Stimulated activated CD4-positive, alpha-beta T cell treated with anti-CD3 and anti-CD28 coated beads, Interleukin-12 subunit alpha, Interleukin-12 subunit beta, amount 100 ng/mL, for 48 hours (primary cell): ENCODE data around the gene CRYL1.

ENCODE experiments used
- DNase-seq, 3 donors: peaks; one replicate each; pipeline ENCODE4 v3.0.0-alpha.2; 2020; ENCODE audit warnings: low read depth in 2 of 3, low spot score in 1 of 3

The CRYL1 gene, protein sequence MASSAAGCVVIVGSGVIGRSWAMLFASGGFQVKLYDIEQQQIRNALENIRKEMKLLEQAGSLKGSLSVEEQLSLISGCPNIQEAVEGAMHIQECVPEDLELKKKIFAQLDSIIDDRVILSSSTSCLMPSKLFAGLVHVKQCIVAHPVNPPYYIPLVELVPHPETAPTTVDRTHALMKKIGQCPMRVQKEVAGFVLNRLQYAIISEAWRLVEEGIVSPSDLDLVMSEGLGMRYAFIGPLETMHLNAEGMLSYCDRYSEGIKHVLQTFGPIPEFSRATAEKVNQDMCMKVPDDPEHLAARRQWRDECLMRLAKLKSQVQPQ

GRCh38 chr13:20525601-20526544 lies at the start of gene CRYL1:
Gene CRYL1 (minus strand): TSS chr13:20525857. CDS start chr13:20525794, 63 bp downstream.
- peak in 2 of 3 donors; percentile 41 to 70 for DNase-seq

DNA sequence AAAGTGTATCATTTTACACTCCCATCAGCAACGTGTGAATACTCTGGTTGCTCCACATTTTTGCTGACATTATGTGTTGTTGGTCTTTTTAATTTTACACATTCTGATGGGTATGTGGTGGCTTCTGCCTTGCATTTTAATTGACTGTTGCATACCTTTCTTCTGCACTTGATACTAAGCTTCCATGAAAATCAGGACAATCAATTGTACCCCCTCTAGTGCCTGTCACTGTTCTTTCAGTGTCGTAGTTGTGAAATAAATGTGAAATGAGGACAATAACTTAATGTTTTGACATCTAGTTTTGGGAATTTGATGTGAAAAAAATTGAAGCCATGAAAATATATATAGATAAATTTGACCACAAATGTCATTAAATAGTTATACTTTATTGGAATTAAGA lies 48.0 kb upstream of the CRYL1 start:
- no peak for DNase-seq

GRCh38 chr13:20573186-20573585 lies 47.5 kb upstream of the CRYL1 start:
- DNase-seq, result no peak

DNA sequence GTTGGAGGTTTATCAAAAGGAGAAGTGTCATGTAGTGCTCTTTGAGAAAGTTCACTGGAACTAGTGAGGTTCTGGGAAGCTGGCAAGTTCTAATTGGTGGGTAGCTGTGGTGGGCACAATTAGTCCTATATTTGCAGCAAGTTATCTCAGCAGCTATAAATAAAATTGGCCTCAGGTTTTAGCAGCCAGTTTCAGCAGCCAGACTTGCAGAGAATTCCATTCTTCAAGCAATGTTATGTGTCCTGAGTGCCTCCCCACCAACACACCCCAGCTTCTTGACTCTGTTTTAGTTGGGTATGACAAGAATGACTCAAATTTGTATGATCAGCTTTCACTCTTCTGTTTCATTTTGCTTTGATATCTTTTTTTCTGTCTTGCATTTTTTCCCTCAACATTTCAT lies 46.0 kb upstream of the CRYL1 start:
- no peak for DNase-seq

DNA sequence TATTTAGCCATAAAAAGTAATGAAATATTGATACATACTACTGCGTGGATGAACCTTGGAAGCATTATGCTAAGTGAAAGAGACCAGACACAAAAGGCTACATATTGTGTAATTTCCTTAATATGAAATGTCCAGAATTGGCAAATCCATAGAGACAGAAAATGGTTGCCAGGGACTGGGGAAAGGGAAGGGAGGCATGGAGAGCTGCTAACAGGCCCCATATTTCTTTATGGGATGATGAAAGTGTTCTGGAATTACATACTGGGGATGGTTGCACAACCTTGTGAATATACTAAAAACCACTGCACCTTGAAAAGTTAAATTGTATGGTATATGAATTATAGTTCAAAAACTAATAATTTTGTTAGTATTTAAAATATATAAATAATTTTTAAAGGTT lies 44.9 kb upstream of the CRYL1 start:
- no peak for DNase-seq

DNA sequence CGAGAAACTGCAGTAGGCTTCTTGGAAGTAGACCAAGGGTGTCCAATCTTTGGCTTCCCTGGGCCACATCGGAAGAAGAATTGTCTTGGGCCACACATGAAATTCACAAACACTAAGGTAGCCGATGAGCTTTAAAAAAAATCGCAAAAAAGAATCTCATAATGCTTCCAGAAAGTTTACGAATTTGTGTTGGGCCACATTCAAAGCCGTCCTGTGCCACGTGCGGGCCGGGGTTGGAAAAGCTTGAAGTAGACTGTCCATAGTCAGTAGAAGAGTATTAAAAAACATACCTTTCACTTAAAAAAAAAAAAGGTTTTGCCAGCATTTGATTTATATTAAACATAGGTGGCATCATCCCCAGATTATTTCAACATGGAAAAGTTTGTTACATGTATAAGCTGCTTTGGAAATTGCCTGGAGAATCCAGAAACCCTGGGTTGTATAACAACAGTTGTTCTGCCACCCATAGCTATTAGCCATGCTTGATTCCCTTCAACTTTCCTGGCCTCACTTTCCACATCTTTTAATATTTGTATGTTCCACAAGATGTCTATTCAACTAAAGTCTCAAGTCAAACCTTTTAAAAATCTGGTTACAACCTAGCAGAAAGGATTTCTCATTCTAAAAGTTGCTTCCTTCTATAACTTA lies 42.3 kb upstream of the CRYL1 start:
- no peak for DNase-seq

GRCh38 chr13:20566898-20567874 lies 41.5 kb upstream of the CRYL1 start, which contains the start of gene IFT88:
Gene IFT88 (plus strand): TSS chr13:20567157. CDS start chr13:20574386, 7,229 bp downstream.
- peak; percentile 63 to 74 (median 64) for DNase-seq

DNA sequence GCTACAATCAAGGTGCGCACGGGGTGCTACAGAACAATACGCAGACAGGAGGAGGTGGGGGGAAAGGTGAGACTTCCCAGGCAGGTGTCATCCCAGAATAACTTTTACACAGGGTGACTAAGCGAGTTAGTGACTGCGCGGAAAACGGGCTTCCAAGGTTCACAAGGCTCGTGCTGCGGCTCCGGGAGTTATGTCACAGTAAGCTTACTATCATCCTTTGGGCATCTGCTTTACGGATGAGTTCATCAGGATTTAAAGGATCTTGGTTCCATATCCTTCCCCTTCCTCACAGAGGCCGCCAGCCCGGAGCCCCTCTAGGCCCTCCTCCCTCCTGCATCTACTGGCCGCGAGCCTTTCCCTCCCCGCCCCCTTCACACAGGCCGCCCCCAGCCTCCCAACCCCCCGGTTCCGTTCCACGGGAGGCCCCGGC lies 40.8 kb upstream of the CRYL1 start:
- DNase-seq, result peak in 2 of 3 donors; percentile 8 to 16

DNA sequence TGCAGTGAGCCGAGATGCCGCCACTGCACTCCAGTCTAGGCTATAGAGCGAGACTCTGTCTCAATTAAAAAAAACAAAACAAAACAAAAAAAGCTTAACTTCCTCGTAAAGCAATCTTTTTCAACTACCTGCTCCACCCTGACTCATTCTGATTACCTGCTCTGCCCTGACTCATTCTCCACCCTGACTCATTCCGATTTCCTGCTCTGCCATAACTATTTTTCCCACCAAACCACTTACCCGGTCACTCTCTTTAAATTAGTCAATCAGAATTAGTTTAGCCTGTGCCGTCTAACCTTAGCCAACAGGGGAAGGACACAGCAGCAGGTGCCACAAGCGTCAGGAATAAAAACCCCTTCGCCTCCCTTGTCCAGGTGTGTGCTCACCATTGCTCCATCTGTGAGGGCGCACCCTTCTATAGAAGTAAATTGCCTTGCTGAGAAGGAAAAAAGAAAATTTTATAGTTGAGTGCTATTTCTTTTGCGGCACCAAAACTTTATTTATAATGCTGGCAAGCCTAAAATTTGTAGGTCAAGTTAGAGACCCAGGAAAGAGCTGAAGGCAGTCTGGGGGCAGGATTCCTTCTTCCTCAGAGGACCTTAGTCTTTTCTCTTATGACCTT lies 39.6 kb upstream of the CRYL1 start:
- DNase-seq, result no peak

- no peak for DNase-seq
Observed at GRCh38 chr13:20561741-20562140, 36.1 kb upstream of the CRYL1 start.

DNA sequence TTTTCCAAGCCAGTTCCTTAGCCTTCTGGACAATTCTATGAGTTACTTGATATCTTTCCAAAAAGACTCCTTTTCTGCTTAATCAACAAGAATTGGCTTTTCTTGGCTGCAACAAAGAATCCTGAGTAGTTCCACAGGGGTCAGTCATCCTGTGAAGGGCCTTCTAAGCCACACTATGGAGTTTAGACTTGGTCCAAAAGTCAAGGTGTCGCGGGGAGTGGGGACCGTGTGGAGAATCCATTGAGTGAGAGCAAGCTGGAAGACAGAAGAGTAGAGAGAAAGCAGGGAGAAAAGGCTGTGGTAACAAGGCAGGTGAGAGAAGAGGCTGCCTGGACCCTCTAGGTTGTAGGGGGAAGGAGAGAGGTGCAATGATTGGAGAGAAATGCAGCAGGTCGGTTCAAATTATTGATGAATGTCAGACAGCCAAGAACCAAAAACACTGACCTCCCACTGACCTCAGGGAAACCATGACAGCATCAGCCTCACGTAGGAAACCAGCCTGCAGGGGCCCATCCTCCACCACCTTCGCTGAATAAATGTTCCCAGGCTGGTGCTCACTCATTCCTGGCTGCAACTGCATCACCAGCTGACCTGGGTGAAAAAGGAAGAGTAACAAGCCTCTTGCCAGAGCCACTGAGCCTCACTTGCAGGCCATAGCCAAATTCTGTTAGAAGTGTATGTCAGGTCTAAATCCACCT lies 34.2 kb upstream of the CRYL1 start:
- no peak for DNase-seq

- no peak for DNase-seq
Observed at GRCh38 chr13:20558982-20559381, 33.3 kb upstream of the CRYL1 start.

- no peak for DNase-seq
Observed at GRCh38 chr13:20553311-20553710, 27.7 kb upstream of the CRYL1 start.

DNA sequence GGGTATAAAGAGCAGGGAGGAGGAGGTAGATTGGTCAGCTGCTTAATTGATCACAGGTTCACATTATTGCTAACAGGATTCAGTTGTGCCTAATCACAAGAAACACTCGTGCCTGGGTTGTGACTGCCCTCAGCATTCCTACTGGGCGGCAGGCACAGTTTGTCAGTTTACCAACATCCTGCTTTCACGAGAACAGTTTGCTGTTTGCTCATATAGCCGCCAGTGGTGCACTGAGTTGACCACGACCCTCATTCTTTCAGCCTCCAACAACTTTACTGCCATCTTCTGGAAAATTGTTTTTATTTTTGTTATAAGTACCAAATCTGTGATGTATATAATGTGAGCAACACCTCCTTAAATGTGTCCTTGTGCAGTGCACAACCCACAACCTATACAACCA lies 25.1 kb upstream of the CRYL1 start:
- DNase-seq, result no peak

DNA sequence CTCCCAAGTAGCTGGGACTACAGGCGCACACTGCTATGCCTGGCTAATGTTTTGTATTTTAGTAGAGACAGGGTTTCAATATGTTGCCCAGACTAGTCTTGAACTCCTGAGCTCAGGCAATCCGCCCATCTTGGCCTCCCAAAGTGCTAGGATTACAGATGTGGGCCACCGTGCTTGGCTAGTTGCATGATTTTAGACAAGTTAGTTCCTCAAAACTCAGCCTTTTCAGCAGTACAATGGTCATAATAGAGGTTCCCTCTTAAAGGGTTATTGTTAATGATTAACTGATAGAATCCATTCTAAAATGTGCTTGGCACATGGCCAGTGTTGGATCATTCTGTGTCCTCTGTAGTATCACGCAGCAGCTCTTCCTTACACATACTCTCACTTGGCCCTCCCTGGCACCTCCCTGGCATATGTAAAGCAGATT lies 21.8 kb upstream of the CRYL1 start:
- no peak for DNase-seq

- DNase-seq, result no peak
Observed at GRCh38 chr13:20546556-20546955, 20.9 kb upstream of the CRYL1 start.

- DNase-seq, result no peak
Observed at GRCh38 chr13:20544201-20544923, 18.7 kb upstream of the CRYL1 start.

DNA sequence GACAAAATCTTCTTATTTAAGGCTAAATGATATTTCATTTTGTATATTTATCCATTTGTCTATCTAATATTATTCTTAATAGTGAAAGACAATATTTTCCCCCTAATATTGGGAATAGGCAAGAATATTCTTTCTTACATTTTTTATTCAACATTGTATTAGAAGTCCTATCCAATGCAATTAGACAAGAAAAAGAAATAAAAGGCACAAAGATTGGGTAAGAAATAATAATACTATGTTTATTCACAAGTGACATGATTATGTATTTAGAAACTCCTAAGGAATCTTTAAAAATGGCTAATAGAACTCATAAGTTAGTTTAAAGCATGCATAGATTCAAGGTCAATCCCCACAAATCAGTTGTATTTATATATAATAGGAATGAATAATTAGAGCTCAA lies 11.3 kb upstream of the CRYL1 start:
- DNase-seq, result no peak
